Gastroesophageal sphincter (tissue), 4 donors: ENCODE measurements around the gene CAMSAP1. TPM values are rescaled to one million over a fixed set of nuclear protein-coding genes. Genes with fewer than 3 reads are reported as not detected.

Experiments
- ATAC-seq: fragments of 150-250 bp; one replicate; pipeline ENCODE4 v1.9.1; 2016; ENCODE audit warnings: mild to moderate bottlenecking, moderate library complexity
- H3K27ac ChIP-seq, 4 donors: fragments of 200-600 bp; sonication (generic) in 3 of 4; 1 replicate in 3 of 4; 2 replicates in 1 of 4; pipeline ENCODE4 v1.5.1; 2016 to 2019
- H3K27me3 ChIP-seq: fragments of 200-600 bp; sonication (generic); one replicate; pipeline ENCODE4 v1.5.1; 2019
- H3K36me3 ChIP-seq, 2 donors: fragments of 200-600 bp; sonication (generic); one replicate each; pipeline ENCODE4 v1.5.1; 2019; ENCODE audit warnings: control low read depth in 1 of 2
- H3K4me1 ChIP-seq, 3 donors: fragments of 200-600 bp; sonication (generic); 1 replicate in 2 of 3; 2 replicates in 1 of 3; pipeline ENCODE4 v1.5.1; 2016 to 2019; ENCODE audit warnings: control low read depth in 2 of 3
- H3K4me3 ChIP-seq, 2 donors: fragments of 200-600 bp; sonication (generic); one replicate each; pipeline ENCODE4 v1.5.1; 2019; ENCODE audit warnings: mild to moderate bottlenecking in 1 of 2, moderate library complexity in 1 of 2
- H3K9me3 ChIP-seq, 3 donors: fragments of 200-600 bp; sonication (generic); one replicate each; pipeline ENCODE4 v1.5.1; 2017 to 2019; ENCODE audit warnings: control low read depth in 2 of 3
- EP300 ChIP-seq: sonication (generic); formaldehyde crosslinking; IDR thresholded peaks from one replicate; pipeline ENCODE4 v1.6.1; 2017; ENCODE audit warnings: antibody characterized with exemption, mild to moderate bottlenecking
- POLR2A ChIP-seq, 2 donors: fragments of 450-650 bp; IDR thresholded peaks; one replicate each; pipeline ENCODE4 v1.6.1; 2017; ENCODE audit warnings: antibody characterized with exemption in 2 of 2, mild to moderate bottlenecking in 2 of 2, moderate library complexity in 1 of 2
- POLR2AphosphoS5 ChIP-seq: sonication (generic); formaldehyde crosslinking; IDR thresholded peaks from one replicate; pipeline ENCODE4 v1.6.1; 2017; ENCODE audit warnings: antibody characterized with exemption
- WGBS, 2 donors: methylation state at CpG; one replicate each; pipeline ENCODE4 v1.1.5; 2018; ENCODE audit warnings: low coverage in 1 of 2; 5-methylcytosine and 5-hydroxymethylcytosine counted together
- total RNA-seq, 4 donors: library from RNA; depleted of rRNA; stranded (reverse); fragments of >200 nt; gene quantifications; one replicate each; pipeline ENCODE4 v1.1.0, GENCODE V29; 2016
- TF ChIP-seq, protein P1 (sequence below), 4 experiments: fragments of 200-600 bp in 2 of 4; fragments of 450-650 bp in 2 of 4; sonication (generic) in 1 of 4; IDR thresholded peaks; one replicate each; pipeline ENCODE4 v1.5.1; 2017 to 2019; ENCODE audit warnings: antibody characterized with exemption in 4 of 4, mild to moderate bottlenecking in 2 of 4, moderate library complexity in 2 of 4

CAMSAP1 gene
- total RNA-seq, 4 donors from 2014 or later: 27.5 to 49.2 (median 28.2) TPM

DNA sequence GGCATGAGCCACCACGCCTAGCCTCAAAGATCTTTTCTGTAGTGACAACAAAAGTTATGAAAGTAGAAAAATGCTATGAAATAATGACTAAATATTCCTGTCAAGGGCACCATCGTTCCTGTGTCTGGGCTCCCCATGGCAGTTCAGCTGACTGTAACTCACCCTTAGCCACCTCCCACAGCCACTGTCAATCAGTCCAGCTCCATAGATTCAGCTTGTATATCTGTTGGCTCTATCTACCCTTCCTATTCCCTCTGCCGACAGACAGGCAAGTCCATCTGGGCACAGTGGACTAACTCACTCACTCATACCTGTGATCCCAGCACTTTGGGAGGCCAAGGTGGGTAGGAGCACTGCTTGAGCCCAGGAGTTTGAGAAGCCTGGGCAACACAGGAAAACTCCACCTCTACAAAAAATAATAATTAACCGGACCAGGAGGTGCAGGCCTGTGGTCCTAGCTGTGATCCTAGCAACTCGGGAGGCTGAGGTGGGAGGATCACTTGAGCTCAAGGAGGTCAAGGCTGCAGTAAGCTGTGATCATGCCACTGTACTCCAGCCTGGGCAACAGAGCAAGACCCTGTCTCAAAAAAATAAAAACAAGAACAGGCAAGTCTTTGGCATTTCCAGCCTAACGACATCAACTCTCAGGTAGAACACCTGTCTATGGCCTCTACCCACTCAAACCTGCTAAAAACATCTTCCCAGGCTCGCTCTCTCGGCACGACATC, 6.2 kb downstream of the CAMSAP1 start:
- Histone ChIP-seq H3K27ac (no peak overlapping the region), H3K9me3 (no peaks in the 10 kb centered on the region), H3K27me3 (no peaks in the 10 kb centered on the region), H3K4me3 (no peak overlapping the region), H3K36me3 (no peaks in the 10 kb centered on the region), H3K4me1 (peaks cover 0 to 41% (median 13%) of the 10 kb centered on the region in 3 donors)
- no peak for ATAC-seq
- WGBS, 2 donors: 92 to 97% methylated on average over 4 to 9 of the region's 9 CpGs
- TF ChIP-seq EP300 (no peak), POLR2AphosphoS5 (no peak), POLR2A (IDR thresholded peaks at IDR 0.05) (no peak)
- TF ChIP-seq, protein P1, sequence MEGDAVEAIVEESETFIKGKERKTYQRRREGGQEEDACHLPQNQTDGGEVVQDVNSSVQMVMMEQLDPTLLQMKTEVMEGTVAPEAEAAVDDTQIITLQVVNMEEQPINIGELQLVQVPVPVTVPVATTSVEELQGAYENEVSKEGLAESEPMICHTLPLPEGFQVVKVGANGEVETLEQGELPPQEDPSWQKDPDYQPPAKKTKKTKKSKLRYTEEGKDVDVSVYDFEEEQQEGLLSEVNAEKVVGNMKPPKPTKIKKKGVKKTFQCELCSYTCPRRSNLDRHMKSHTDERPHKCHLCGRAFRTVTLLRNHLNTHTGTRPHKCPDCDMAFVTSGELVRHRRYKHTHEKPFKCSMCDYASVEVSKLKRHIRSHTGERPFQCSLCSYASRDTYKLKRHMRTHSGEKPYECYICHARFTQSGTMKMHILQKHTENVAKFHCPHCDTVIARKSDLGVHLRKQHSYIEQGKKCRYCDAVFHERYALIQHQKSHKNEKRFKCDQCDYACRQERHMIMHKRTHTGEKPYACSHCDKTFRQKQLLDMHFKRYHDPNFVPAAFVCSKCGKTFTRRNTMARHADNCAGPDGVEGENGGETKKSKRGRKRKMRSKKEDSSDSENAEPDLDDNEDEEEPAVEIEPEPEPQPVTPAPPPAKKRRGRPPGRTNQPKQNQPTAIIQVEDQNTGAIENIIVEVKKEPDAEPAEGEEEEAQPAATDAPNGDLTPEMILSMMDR (IDR thresholded peaks at IDR 0.05): no peak

DNA sequence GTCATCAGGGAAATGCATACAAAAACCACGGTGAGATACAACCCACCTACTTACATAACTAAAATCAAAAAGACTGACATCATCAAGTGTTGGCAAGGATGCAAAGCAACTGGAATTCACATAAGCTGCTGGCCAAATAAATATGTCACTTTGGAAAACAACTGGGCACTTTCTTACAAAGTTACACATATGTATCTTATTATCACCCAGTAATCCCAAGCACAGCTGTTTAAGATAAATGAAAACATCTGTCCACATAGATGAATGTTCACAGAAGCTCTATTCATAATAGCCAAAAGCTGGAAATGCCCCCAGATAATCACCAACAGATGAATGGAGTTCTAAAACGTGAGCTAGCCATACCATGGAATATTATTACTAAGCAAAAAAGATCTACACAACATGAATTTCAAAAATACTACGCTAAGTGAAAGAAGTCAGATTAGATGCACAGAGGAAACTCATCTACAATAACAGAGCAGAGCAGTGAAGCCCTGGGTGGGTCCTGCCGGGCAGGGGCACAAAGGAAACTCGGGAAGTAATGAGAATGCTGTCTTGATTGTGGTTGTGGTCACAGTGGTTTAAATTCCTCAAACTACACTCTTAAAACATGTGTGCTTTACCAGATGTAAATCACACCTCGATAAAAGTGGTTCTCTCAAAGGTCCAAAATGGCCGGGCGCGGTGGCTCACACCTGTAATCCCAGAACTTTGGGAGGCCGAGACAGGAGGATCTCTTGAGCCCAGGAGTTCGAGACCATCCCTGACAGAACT, 8.5 kb downstream of the CAMSAP1 start:
- no peaks in the 10 kb centered on the region for H3K27me3 ChIP-seq
- 66 to 77% methylated on average over 5 to 11 of the region's 11 CpGs for WGBS, 2 donors
- no peak for ATAC-seq
- TF ChIP-seq POLR2A (IDR thresholded peaks at IDR 0.05) (no peak), POLR2AphosphoS5 (no peak), EP300 (no peak)
- TF ChIP-seq, protein P1 (IDR thresholded peaks at IDR 0.05): no peak
- H3K4me1 ChIP-seq: peaks cover 0 to 23% (median 0%) of the 10 kb centered on the region in 3 donors
- H3K4me3 ChIP-seq: no peak overlapping the region
- H3K9me3 ChIP-seq: no peaks in the 10 kb centered on the region
- no peaks in the 10 kb centered on the region for H3K36me3 ChIP-seq
- no peak overlapping the region for H3K27ac ChIP-seq

DNA sequence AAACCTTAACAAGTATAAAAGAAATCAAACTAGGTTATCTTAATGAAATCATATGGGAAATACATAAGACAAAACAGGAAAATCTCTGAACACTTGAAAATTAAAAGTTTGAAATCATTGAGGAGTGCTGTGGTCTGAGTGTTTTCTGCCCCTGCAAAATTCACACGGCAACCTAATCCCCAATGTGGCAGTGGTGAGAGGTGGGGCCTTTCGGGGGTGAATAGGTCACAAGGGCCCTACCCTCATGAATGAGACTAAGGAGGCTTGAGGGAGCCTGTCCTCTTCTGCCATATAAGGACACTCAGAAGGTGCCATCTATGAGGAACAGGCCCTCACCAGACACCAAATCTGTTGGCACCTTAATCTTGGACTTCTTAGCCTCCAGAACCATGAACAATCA, 10.7 kb downstream of the CAMSAP1 start:
- no peaks in the 10 kb centered on the region for H3K27me3 ChIP-seq
- WGBS, 2 donors: 90 to 100% methylated on average over 1 to 2 of the region's 2 CpGs
- H3K9me3 ChIP-seq: no peaks in the 10 kb centered on the region
- no peaks in the 10 kb centered on the region for H3K36me3 ChIP-seq
- no peak overlapping the region for H3K4me3 ChIP-seq
- no peak for ATAC-seq
- H3K27ac ChIP-seq: no peak overlapping the region
- TF ChIP-seq, protein P1 (IDR thresholded peaks at IDR 0.05): no peak
- TF ChIP-seq POLR2A (IDR thresholded peaks at IDR 0.05): no peak
- no peak for TF ChIP-seq EP300
- TF ChIP-seq POLR2AphosphoS5: no peak
- peaks cover 0 to 21% (median 0%) of the 10 kb centered on the region in 3 donors for H3K4me1 ChIP-seq

DNA sequence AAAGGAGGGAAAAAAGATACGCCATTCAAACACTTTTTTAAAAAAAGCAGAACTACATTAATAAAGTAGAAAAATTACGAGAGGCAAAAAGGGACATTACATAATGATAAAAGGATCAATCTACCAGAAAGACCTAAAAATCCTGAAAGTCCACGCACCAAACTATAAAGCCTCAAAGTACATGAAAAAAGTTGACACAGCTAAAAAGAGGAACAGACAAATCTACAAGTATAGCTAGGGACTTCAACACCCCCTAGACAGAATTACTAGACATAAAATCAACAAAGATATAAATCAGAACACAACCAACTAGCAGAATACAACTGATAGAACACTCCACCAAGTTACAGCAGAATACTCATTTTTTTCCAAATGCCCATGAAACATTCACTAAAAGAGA, 11.1 kb downstream of the CAMSAP1 start:
- no peak overlapping the region for H3K4me3 ChIP-seq
- no peaks in the 10 kb centered on the region for H3K9me3 ChIP-seq
- H3K36me3 ChIP-seq: no peaks in the 10 kb centered on the region
- ATAC-seq: no peak
- TF ChIP-seq POLR2AphosphoS5 (no peak), POLR2A (IDR thresholded peaks at IDR 0.05) (no peak), EP300 (no peak)
- TF ChIP-seq, protein P1 (IDR thresholded peaks at IDR 0.05): no peak
- H3K4me1 ChIP-seq: peaks cover 0 to 25% (median 0%) of the 10 kb centered on the region in 3 donors
- WGBS, 2 donors: 78 to 90% methylated on average over 3 of the region's 3 CpGs
- no peak overlapping the region for H3K27ac ChIP-seq
- H3K27me3 ChIP-seq: no peaks in the 10 kb centered on the region
